HG03095 (cell line): ENCODE measurements around the gene ZKSCAN3.
"Not testable (repeated sequence)": the region's sequence is repeated elsewhere in the genome, so short reads cannot be mapped to it uniquely, and the experiment has no call there.

Source experiments
- ATAC-seq: cut with Tn5 transposase; IDR thresholded peaks from one replicate; pipeline ENCODE4 v1.9.1; 2021; ENCODE audit warnings: moderate library complexity; ENCODE audit not compliant: unreplicated experiment

ZKSCAN3 gene

DNA sequence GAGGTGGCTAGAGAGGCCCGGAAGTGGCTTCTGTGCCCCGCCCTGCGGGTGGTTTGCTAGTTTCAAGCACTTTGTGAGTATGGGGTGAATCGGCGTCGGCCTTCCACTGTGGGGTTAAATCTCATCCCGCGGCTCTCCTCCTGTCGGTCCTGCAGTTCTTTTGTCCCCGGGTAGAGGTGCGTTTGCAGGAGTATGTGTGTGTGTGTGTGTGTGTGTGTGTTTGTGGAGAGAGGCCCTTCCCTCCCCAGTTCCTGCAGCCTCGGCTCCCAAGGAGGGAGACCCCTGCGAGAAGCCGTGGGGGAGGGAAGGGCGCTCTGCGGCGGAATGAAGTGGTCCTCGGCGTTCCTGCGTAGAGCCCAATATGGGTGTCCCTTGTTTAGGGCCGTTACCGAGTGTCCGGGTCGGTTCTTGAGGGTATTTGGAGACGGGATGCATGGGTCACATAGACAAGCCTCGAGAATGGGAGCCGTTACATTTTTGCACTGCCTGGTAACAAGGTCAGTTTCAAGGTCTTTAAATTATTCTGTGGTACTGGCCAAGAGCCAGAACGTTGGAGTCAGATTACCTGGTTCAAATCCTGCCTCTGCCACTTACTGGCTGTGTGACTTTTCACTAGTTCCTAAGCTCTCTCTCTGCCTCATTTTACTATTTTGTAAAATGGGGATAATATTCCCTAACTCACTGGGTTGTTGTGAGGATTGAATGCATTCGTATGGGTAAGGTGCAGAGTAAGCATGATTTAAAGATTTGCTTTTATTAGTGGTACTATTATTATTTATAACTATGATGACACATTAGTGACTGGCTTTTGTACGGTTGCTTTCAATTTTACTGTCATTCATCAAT, at the start of gene ZKSCAN3:
ZKSCAN3 (plus strand) TSS at position 56 of the 846 bp plus-strand sequence. CDS start 9,640 bp downstream, outside the sequence.
- peak; percentile 92 for ATAC-seq

GRCh38 chr6:28303570-28303969, 46.2 kb upstream of the ZKSCAN3 start:
- ATAC-seq, result peak; percentile 82

DNA sequence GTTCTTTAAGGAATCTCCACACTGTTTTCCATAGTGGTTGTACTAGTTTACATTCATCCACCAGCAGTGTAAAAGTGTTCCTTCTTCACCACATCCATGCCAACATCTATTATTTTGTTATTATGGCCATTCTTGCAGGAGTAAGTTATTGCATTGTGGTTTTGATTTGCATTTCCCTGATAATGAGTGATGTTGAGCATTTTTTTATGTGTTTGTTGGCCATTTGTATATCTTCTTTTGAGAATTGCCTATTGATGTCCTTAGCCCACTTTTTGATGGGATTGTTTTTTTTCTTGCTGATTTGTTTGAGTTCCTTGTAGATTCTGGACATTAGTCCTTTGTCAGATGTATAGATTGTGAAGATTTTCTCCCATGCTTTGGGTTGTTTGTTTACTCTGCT, 43.4 kb upstream of the ZKSCAN3 start:
- not testable (repeated sequence) for ATAC-seq

DNA sequence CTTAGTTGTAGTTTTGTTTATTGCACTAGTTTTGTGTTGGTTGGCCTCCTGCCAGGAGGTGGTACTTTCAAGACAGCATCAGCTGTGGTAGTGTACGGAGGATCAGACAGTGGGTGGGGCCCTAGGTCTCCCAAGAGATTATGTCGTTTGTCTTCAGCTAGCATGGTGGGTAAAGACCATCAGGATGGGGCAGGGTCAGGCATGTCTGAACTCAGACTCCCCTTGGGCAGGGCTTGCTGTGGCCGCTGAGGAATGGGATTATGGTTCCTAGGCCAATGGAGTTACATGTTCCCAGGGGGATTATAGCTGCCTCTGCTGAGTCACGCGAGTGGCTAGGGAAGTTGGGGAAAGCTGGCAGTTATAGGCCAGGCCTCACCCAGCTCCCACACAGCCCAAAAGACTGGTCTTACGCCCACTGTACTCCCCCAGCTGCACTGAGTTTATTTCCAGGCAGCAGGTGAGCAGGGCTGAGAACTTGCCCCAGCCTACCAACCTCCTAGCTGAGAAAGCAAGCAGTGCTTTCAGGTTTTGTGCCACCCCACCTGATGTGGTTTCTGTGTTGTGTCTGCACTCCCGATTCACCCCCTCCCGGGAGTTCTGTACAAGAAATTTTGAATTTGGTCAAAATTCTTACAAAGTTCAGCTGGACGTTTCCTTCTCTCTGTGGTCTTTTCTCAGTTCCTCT, 38.5 kb upstream of the ZKSCAN3 start:
- no peak for ATAC-seq

DNA sequence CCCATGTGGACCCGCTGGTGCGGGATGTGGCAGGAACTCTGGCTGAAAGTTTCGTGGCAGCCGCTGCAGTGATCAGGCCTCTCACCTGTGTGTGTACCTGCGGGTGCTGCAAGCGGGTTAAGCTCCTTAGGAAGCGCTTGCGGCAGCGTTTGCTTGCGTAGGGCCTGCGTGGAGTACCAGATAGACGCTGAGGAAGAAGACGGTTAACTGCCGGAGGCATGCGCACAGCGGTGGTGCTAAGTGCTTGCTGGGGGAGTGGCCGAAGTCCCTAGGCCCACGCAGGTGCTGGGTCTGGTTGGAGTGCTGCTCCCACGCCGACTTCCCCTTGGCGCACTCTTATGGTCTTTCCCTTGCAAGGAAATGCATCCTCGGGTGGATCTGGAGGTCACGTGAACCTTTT, 36.8 kb upstream of the ZKSCAN3 start:
- no peak for ATAC-seq

DNA sequence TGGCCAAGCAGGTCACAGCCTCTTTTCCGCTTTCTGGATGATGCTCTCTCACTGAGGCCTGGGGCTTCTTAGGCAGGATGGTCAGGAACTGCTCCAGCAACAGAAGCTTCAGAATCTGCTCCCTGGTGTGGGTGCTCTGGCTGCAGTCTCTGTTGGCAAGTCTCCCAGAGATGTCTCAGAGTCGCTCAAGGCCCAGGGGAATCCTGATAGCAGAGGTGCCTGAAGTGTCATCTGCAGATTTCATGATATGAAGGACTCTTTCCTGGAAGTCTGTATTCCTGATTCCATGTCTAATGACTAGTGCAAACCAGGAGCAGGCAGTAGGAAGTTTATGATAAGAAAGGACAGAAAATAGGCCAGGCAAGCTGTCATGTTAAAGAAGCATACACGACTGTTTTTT, 34.1 kb upstream of the ZKSCAN3 start:
- ATAC-seq, result no peak

GRCh38 chr6:28317866-28318265, 31.9 kb upstream of the ZKSCAN3 start:
- ATAC-seq, result not testable (repeated sequence)

DNA sequence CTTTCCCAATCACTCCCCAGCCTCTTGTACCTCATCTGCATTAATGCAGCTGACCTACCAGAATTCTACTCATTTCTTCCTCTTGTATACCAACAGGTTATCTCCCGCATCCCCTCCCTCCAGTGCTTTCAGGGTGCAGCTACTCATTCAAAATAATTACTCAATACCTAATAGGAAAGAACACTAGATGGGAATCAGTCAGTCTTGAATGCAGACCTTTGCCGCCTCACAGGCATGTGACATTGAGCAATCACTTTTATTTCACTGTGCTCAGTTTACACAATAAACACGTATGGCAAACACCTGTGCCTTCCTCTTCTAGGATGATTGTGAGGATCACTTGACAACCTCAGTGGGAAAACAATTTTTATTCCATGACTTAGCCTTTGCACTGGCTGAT, 27.1 kb upstream of the ZKSCAN3 start:
- ATAC-seq, result no peak

- ATAC-seq, result no peak
Observed at GRCh38 chr6:28323813-28324424, 25.8 kb upstream of the ZKSCAN3 start.

GRCh38 chr6:28326371-28326948, 23.3 kb upstream of the ZKSCAN3 start:
- no peak for ATAC-seq

DNA sequence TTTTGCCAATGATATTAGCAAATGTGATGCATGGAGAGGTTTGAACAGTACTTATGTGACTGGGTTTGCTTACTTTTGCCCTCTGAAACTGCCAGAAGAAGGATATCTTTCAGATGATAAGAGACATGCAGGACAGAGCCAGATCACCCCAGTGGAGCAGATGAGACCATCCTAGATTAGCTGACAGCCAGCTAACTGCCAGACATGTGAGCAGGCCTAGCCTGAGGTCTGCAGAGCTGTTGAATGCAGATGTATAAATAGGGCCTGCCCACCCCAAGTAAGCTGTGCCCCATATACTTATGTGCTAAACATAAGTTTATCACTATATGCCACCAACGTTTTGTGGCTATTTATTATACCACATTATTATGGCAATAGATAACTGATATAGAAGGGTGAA, 19.7 kb upstream of the ZKSCAN3 start:
- ATAC-seq, result no peak

- ATAC-seq, result no peak
Observed at GRCh38 chr6:28333047-28333446, 16.7 kb upstream of the ZKSCAN3 start.

GRCh38 chr6:28333599-28334018, 16.1 kb upstream of the ZKSCAN3 start:
- ATAC-seq, result no peak

- no peak for ATAC-seq
Observed at GRCh38 chr6:28334286-28335039, 15.3 kb upstream of the ZKSCAN3 start.

- no peak for ATAC-seq
Observed at GRCh38 chr6:28335040-28335563, 14.6 kb upstream of the ZKSCAN3 start.

GRCh38 chr6:28335564-28336283, 14.0 kb upstream of the ZKSCAN3 start, which contains the start of gene ZSCAN31:
Gene ZSCAN31, minus strand, starts transcription at chr6:28336148. Its CDS starts 6,465 bp downstream, at chr6:28329683.
- peak; percentile 80 for ATAC-seq

GRCh38 chr6:28336284-28337120, 13.2 kb upstream of the ZKSCAN3 start:
- ATAC-seq, result peak; percentile 43

DNA sequence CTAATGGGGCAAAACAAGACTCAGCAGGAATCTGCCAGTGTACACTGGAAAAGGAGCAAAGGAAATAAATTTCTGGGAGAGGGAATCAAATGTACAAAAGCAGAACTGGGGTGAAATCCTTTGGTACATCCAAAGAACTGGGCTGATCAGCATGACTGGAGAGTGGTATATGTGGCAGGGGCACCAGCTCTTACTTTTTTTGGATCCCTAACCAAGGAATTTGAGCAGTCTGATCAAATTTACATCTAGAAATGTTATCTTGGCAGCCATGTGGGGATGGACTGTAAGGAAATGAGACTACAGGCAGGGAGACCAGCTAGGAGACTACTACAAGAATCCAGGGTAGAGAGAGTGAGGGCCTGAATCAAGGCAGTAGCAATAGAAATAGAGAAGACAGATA, 12.6 kb upstream of the ZKSCAN3 start:
- no peak for ATAC-seq
